Measurements from ENCODE around the gene ZNF699.
"Not testable (repeated sequence)": the region's sequence is repeated elsewhere in the genome, so short reads cannot be mapped to it uniquely, and the experiment has no call there.

Gene ZNF699

GRCh38 chr19:9309139-9309973, at the start of gene ZNF699:
Gene ZNF699, minus strand, starts transcription at chr19:9309838. Its CDS starts 4,719 bp downstream, at chr19:9305119.
- DNase-seq (ENCODE audit: low read depth in 2 of 2), result peak; percentile 96 to 97

DNA sequence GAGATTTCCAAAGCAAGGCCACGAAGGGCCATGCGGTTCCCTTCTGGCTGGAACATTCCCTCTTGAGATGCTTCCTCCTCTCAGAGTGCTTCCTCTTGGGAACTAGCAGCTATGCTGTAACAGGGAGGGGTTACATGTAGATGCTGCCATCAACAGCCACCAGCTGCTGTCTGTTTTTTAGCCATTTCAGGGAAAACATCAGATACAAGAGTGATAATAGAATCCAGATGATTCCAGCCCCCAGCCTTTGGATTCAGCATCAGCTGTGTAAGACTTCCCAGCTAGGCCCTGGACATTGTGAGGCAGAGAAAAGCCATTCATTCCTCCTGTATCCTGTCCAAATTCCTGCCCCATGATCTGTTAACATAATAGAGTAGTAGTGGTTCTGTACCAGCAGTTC, 45.0 kb upstream of the ZNF699 start:
- no peak for DNase-seq (ENCODE audit: low read depth in 2 of 2)

GRCh38 chr19:9353011-9353410, 43.4 kb upstream of the ZNF699 start:
- DNase-seq (ENCODE audit: low read depth in 2 of 2), result no peak

GRCh38 chr19:9352505-9352904, 42.9 kb upstream of the ZNF699 start:
- DNase-seq (ENCODE audit: low read depth in 2 of 2), result no peak

- no peak for DNase-seq (ENCODE audit: low read depth in 2 of 2)
Observed at GRCh38 chr19:9348671-9349070, 39.0 kb upstream of the ZNF699 start.

DNA sequence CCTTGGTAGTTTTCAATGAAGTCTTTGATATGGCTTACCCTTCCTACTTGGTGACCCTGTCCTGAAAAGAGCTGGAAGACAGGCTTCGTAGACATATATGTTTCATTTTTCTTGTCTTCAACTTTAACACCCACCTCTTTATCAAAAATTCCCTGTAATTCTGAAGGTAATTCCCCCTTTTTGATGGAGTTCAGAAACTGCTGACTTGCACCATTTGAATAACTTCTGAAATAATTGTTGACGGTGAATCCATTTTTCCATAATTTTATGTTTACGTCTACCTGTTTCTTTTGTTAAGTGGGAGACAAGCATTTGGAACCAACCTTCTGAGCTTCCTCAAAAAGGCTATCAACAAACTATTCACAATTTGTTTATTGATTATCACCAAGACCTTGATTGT, 38.6 kb upstream of the ZNF699 start:
- DNase-seq (ENCODE audit: low read depth in 2 of 2), result no peak

GRCh38 chr19:9345005-9345404, 35.4 kb upstream of the ZNF699 start:
- no peak for DNase-seq (ENCODE audit: low read depth in 2 of 2)

- DNase-seq (ENCODE audit: low read depth in 2 of 2), result no peak
Observed at GRCh38 chr19:9342610-9343304, 33.1 kb upstream of the ZNF699 start.

DNA sequence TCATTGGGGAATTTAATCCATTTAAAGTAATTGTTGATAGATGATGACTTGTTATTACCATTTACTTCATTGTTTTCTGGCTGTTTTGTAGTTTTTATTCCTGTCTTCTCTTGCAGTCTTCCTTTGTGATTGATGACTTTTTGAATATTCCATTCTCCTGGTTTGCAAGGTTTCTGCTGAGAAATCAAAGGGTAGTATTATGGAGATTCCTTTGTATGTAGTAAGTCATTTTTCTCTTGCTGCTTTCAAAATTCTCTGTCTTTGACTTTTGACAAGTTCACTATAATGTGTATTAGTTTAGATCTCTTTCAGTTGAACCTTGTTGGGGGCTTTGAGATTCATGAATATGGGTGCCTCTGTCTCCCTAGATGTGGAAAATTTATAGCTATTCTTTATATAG, 20.4 kb upstream of the ZNF699 start:
- no peak for DNase-seq (ENCODE audit: low read depth in 2 of 2)

DNA sequence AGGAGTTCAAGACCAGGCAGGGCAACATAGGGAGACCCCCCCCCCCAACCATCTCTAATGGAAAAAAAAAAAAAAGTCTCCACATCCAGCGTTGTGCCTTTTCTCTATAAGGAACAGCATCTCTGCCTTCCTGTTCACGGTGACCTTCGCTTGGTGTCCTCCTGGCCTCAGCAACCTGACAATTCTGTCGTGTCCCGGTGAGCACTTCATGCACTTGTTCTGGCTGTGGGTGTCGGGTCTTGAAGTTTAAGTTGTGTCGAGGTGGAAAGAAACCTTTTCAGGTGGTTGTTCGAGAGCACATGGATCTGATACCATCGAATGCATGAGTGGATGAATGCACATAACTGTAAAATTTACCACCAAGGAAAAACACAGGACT, 14.9 kb upstream of the ZNF699 start:
- DNase-seq (ENCODE audit: low read depth in 2 of 2), result no peak

GRCh38 chr19:9323919-9324583, 14.4 kb upstream of the ZNF699 start, which contains the start of gene ZNF559:
Gene ZNF559, plus strand, starts transcription at chr19:9324179. Its CDS starts 14,371 bp downstream, at chr19:9338550.
- peak; percentile 94 to 96 for DNase-seq (ENCODE audit: low read depth in 2 of 2)

DNA sequence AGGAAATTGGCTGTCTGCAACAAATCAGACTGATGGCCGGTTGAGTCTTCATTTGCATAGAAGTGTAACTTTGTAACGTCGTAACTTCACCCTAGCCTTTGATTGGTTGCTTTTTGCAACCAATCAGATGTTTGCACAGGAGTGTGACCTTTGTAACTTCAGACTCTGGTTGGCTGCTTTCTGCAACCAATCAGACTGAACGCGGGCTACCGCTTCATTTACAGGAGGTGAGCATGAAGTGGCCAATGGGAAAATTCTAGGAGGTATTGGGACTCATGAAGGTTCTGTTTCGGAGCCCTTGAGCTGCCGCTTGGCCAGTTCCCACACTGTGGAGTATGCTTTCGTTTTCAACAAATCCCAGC, 13.9 kb upstream of the ZNF699 start:
- DNase-seq (ENCODE audit: low read depth in 2 of 2), result no peak

DNA sequence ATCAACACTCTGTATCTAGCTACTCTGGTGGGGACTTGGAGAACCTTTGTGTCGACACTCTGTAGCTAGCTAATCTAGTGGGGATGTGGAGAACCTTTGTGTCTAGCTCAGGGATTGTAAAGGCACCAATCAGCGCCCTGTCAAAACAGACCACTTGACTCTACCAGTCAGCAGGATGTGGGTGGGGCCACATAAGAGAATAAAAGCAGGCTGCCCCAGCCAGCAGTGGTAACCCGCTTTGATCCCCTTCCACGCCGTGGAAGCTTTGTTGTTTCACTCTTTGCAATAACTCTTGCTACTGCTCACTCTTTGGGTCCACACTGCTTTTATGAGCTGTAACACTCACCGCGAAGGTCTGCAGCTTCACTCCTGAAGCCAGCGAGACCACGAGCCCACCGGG, 12.6 kb upstream of the ZNF699 start:
- not testable (repeated sequence) for DNase-seq (ENCODE audit: low read depth in 2 of 2)

DNA sequence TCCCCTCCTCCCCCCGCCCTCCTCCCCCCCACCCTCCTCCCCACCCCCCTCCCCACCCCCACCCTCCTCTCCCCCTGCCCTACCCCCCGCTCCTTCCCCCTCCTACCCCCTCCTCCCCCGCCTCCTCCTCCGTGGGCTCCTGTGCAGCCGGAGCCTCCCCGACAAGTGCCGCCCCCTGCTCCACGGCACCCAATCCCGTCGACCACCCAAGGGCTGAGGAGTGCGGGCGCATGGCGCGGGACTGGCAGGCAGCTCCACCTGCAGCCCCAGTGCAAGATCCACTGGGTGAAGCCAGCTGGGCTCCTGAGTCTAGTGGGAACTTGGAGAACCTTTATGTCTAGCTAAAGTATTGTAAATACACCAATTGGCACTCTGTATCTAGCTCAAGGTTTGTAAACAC, 12.1 kb upstream of the ZNF699 start:
- not testable (repeated sequence) for DNase-seq (ENCODE audit: low read depth in 2 of 2)

DNA sequence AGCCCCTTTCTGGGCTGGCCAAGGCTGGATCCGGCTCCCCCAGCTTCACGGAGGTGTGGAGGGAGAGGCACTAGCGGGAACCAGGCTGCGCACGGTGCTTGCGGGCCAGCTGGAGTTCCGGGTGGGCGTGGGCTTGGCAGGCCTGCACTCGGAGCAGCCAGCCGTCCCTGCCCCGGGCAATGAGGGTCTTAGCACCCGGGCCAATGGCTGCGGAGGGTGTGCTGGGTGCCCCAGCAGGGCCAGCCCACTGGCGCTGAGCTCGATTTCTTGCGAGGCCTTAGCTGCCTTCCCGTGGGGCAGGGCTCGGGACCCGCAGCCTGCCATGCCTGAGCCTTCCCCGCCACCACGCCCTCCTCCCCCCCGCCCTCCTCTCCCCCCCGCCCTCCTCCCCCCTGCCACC, 11.7 kb upstream of the ZNF699 start:
- no peak for DNase-seq (ENCODE audit: low read depth in 2 of 2)

- no peak for DNase-seq (ENCODE audit: low read depth in 2 of 2)
Observed at GRCh38 chr19:9313756-9314155, 4.1 kb upstream of the ZNF699 start.

DNA sequence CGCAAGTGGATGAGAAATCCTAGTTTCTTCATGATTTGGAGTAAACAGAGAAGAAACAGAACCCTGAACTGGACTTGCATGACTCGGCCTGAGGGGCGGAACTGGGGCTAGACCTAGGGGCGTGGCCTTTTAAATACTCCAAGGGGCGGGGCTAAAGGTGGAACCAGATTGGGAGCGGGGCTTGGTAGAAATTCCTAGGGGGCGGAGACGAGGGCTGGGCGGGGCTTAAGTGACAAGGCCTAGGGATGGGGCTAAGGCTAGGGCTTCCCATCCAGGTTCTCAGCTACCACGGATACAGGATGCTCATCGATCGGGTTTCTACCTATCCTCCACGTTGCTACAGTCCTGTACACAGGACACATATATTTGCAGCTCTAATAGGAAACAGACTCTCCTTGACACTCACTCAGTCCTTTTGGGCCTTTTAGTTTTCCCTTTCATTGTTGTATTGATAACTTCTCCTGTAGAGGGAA, 372 bp upstream of the ZNF699 start:
- no peak for DNase-seq (ENCODE audit: low read depth in 2 of 2)

DNA sequence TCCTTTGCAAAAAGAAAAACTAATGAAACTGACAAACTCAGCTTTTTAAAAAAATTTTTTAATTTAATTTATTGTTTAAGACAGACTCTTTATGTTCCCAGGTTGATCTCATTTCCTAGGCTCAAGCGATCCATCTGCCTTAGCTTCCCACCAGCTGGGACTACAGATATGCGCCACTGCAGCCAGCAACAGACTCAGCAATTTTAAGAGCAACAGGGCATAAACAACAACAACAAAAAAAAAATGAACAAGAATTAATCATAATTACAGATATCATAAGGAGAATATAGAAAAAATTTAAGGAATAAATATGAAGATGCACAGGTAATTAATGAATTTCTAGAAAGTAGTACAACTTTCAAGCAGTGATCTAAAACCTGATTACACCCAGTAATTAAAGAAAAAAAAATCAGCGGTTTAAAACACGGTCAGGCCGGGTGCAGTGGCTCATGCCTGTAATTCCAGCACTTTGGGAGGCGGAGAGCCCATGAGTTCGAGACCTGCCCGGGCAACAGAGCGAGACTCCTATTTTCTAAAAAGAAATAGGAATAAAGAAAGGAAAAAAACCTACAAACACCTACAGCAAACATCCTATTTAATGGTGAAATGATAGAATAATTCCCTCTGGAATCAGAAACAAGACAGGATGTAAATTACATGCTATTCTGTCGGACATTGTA, 1.4 kb downstream of the ZNF699 start:
- no peak for DNase-seq (ENCODE audit: low read depth in 2 of 2)

- DNase-seq (ENCODE audit: low read depth in 2 of 2), result no peak
Observed at GRCh38 chr19:9306443-9306842, 3.2 kb downstream of the ZNF699 start.

GRCh38 chr19:9296336-9296735, 13.3 kb downstream of the ZNF699 start:
- no peak for DNase-seq (ENCODE audit: low read depth in 2 of 2)

DNA sequence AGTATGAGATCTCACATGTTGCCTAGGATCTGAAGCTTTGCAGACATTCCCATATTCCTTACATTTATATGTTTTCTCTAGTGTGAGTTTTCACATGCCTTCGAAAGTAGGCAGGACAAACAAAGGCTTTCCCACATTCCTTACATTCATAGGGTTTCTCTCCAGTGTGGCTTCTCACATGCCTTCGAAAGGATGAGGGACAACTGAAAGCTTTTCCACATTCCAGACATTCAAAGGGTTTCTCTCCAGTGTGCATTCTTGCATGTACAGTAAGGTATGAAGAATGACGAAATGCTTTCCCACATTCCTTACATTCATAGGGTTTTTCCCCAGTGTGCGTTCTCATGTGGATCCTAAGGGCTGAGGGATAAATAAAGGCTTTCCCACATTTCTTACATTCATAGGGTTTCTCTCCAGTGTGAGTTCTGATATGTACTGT, 14.2 kb downstream of the ZNF699 start:
- no peak for DNase-seq (ENCODE audit: low read depth in 2 of 2)

Data from stimulated activated CD4-positive, alpha-beta T cell treated with anti-CD3 and anti-CD28 coated beads, Interleukin-1b, Interleukin-23, amount 100 ng/mL, for 1 hour (primary cell).